Endothelial cell of umbilical vein (primary cell): ENCODE measurements around the gene PALB2. TPM values are rescaled to one million over a fixed set of nuclear protein-coding genes. Genes with fewer than 3 reads are reported as not detected.

Experiments
- BruUV-seq: library from RNA; stranded (reverse); fragments of 400-500 nt; replicated peaks from 2 replicates; lab custom pipeline; 2021; lab: Mats Ljungman, UMichigan
- CTCF ChIA-PET: fragments of 300-600, 350-600 bp; sonication (Branson Sonifier 250); formaldehyde crosslinking; loops from one replicate; lab custom pipeline; 2021; ENCODE audit warnings: antibody characterized with exemption, inconsistent platforms; lab: Charles Lee
- POLR2A ChIA-PET: fragments of 300-600, 350-600 bp; sonication (Branson Sonifier 250); formaldehyde crosslinking; loops from one replicate; lab custom pipeline; 2021; ENCODE audit warnings: antibody characterized with exemption, inconsistent platforms; lab: Charles Lee
- DNase-seq: peaks from one replicate; pipeline ENCODE4 v3.0.0-alpha.2; 2011; ENCODE audit warnings: low read depth, low spot score
- FAIRE-seq: peaks from 2 replicates; lab custom pipeline; 2011; peaks lifted over from hg19 to GRCh38; lab: Jason Lieb, UNC
- H2AFZ ChIP-seq: 2 replicates; pipeline ENCODE4 v1.6.0; 2012; ENCODE audit warnings: low read depth, low read length, control low read depth, inconsistent platforms
- H3K27ac ChIP-seq: 2 replicates; pipeline ENCODE4 v1.5.1; 2011; ENCODE audit warnings: low read depth, mild to moderate bottlenecking, control low read depth, low read length, moderate library complexity; ENCODE audit not compliant: insufficient read depth
- H3K27me3 ChIP-seq, 2 experiments: 2 replicates each; pipeline versions ENCODE4 v1.6.0 to v1.6.1; 2011; ENCODE audit warnings: low read length in 2 of 2, mixed read lengths in 1 of 2; ENCODE audit not compliant: control insufficient read depth in 2 of 2, insufficient read depth in 2 of 2
- H3K36me3 ChIP-seq, 2 experiments: 2 replicates in 1 of 2; 3 replicates in 1 of 2; pipeline ENCODE4 v1.5.1; 2011; ENCODE audit warnings: low read length in 2 of 2, mild to moderate bottlenecking in 1 of 2, moderate library complexity in 1 of 2; ENCODE audit not compliant: control insufficient read depth in 2 of 2, insufficient read depth in 2 of 2; ENCODE audit errors: extremely low read depth in 1 of 2
- H3K4me1 ChIP-seq: 3 replicates; pipeline ENCODE4 v1.5.1; 2011; ENCODE audit warnings: mild to moderate bottlenecking, low read length; ENCODE audit not compliant: control insufficient read depth, insufficient read depth; ENCODE audit errors: extremely low read depth
- H3K4me2 ChIP-seq: 2 replicates; pipeline ENCODE4 v1.6.1; 2011; ENCODE audit warnings: low read length, control low read depth, mixed read lengths; ENCODE audit not compliant: insufficient read depth
- H3K4me3 ChIP-seq, 3 experiments: fragments of 200-600 bp in 1 of 3; sonication (generic), shearing (Covaris generic) in 1 of 3; replicated peaks in 1 of 3; 2 replicates each; pipeline ENCODE4 v1.5.1; 2011 to 2016; ENCODE audit warnings: control low read depth in 3 of 3, low read length in 3 of 3, mild to moderate bottlenecking in 2 of 3, inconsistent platforms in 1 of 3, low read depth in 1 of 3, moderate library complexity in 1 of 3; ENCODE audit not compliant: insufficient read depth in 1 of 3
- H3K79me2 ChIP-seq: 2 replicates; pipeline ENCODE4 v1.6.0; 2012; ENCODE audit warnings: low read length, inconsistent platforms; ENCODE audit not compliant: control insufficient read depth, insufficient read depth
- H3K9ac ChIP-seq: replicated peaks from 2 replicates; pipeline ENCODE3; 2011; ENCODE audit warnings: low read length, control low read depth; ENCODE audit not compliant: insufficient read depth; ENCODE audit errors: extremely low read depth
- H3K9me1 ChIP-seq: replicated peaks from 3 replicates; pipeline ENCODE4 v1.6.0; 2011; ENCODE audit warnings: mild to moderate bottlenecking, low read length; ENCODE audit not compliant: control insufficient read depth, insufficient read depth; ENCODE audit errors: extremely low read depth
- H3K9me3 ChIP-seq: replicated peaks from 2 replicates; pipeline ENCODE4 v1.5.1; 2012; ENCODE audit warnings: low read length, inconsistent platforms; ENCODE audit not compliant: control insufficient read depth, insufficient read depth
- H4K20me1 ChIP-seq: replicated peaks from 2 replicates; pipeline ENCODE3; 2011; ENCODE audit warnings: mild to moderate bottlenecking, low read length; ENCODE audit not compliant: control insufficient read depth, insufficient read depth; ENCODE audit errors: extremely low read depth
- EZH2 ChIP-seq: IDR thresholded peaks from 2 replicates; pipeline ENCODE4 v1.6.1; 2012; ENCODE audit warnings: borderline replicate concordance, low read depth, mild to moderate bottlenecking, moderate library complexity, low read length, inconsistent platforms; ENCODE audit not compliant: severe bottlenecking
- FOS ChIP-seq: IDR thresholded peaks from 2 replicates; pipeline ENCODE4 v1.6.1; 2011; ENCODE audit warnings: mild to moderate bottlenecking, low read length, moderate library complexity, borderline replicate concordance; ENCODE audit not compliant: insufficient read depth
- GATA2 ChIP-seq: IDR thresholded peaks from 2 replicates; pipeline ENCODE4 v1.7.0; 2011; ENCODE audit warnings: low read depth, mild to moderate bottlenecking, moderate library complexity, mixed read lengths, low read length; ENCODE audit not compliant: insufficient read length, insufficient read depth
- JUN ChIP-seq: IDR thresholded peaks from 2 replicates; pipeline ENCODE4 v1.6.1; 2011; ENCODE audit warnings: borderline replicate concordance, low read depth; ENCODE audit not compliant: insufficient read length, insufficient read depth
- MAX ChIP-seq: IDR thresholded peaks from 2 replicates; pipeline ENCODE4 v1.6.1; 2011; ENCODE audit not compliant: insufficient read depth, insufficient read length
- MYC ChIP-seq: IDR thresholded peaks from one replicate; pipeline ENCODE4 v1.6.1; 2011; ENCODE audit warnings: mild to moderate bottlenecking, low read depth, low read length
- POLR2A ChIP-seq: IDR thresholded peaks from 2 replicates; pipeline ENCODE4 v1.6.1; 2012; ENCODE audit warnings: low read depth, mild to moderate bottlenecking, control low read depth, low read length
- POLR2AphosphoS5 ChIP-seq: IDR thresholded peaks from 2 replicates; pipeline ENCODE4 v1.6.1; 2012; ENCODE audit warnings: low read depth, mild to moderate bottlenecking, control low read depth, low read length, moderate library complexity; ENCODE audit not compliant: insufficient read depth
- dilution Hi-C: fragments of 300-500 bp; cut with MboI; formaldehyde crosslinking; loops from one replicate; pipeline ENCODE4 v1.15.0; 2019; ENCODE audit warnings: low sequenced_read_pairs; ENCODE audit not compliant: extremely low pct_ligation_motif_present
- intact Hi-C: fragments of 100-400 bp; cut with micrococcal nuclease; formaldehyde crosslinking; loops from one replicate; pipeline ENCODE4 v1.10.0; 2022
- polyA plus RNA-seq, 4 experiments: library from polyadenylated mRNA; depleted of rRNA in 3 of 4; stranded (reverse) in 3 of 4; unstranded in 1 of 4; fragments of >200 nt; gene quantifications; 2 replicates each; pipeline versions ENCODE4 v1.2.1 to v1.2.3, GENCODE V29; 2011 to 2012; ENCODE audit warnings: missing spikeins in 1 of 4
- total RNA-seq: library from RNA; stranded (reverse); gene quantifications from 2 replicates; pipeline ENCODE4 v1.2.3, GENCODE V29; 2021
- TF ChIP-seq, protein P1 (sequence below), 2 donors: IDR thresholded peaks; 1 replicate in 1 of 2; 2 replicates in 1 of 2; pipeline ENCODE4 v1.5.1; 2011; ENCODE audit warnings: low read length in 2 of 2, mild to moderate bottlenecking in 2 of 2, moderate library complexity in 2 of 2, control low read depth in 1 of 2, inconsistent platforms in 1 of 2, low read depth in 1 of 2; ENCODE audit not compliant: insufficient read depth in 1 of 2; ENCODE audit errors: extremely low read depth in 1 of 2

Gene PALB2
- total and polyA plus RNA-seq, 2 donors (not counting 3 experiments of a cell fraction or from before 2014, with no cell fraction given) = 5.1 to 15.6 TPM

DNA sequence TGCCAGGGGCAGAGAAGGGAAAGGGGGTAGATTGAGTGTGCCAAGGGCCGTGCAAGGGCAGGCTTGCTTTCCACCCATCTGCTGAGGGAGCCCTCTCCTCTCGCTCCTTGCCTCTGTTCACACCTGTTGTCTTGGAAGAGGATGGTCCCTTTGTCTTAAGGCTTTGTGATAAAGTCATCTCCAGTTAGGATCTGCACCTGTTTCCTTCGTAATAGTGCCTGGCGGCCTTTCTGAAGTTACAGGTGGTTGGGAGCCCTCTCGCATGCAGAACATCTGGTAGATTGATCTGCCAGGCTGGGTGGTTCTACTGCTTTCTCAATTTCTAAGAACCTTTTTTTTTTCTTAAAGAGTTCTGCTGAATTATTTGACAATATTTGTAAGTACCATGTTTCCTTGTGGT lies 67.3 kb downstream of the PALB2 start:
- Histone ChIP-seq H3K9ac (no peak overlapping the region), H3K9me3 (no peaks in the 10 kb centered on the region), H3K9me1 (no peaks in the 10 kb centered on the region), H3K36me3 (peaks cover 2 to 33% of the 10 kb centered on the region in 2 experiments), H3K4me2 (no peak overlapping the region), H3K79me2 (no peaks in the 10 kb centered on the region), H3K27ac (no peak overlapping the region), H3K4me3 (no peak overlapping the region), H3K27me3 (no peaks in the 10 kb centered on the region), H3K4me1 (peaks cover 2% of the 10 kb centered on the region), H2AFZ (no peak overlapping the region), H4K20me1 (no peaks in the 10 kb centered on the region)
- TF ChIP-seq, protein P1, sequence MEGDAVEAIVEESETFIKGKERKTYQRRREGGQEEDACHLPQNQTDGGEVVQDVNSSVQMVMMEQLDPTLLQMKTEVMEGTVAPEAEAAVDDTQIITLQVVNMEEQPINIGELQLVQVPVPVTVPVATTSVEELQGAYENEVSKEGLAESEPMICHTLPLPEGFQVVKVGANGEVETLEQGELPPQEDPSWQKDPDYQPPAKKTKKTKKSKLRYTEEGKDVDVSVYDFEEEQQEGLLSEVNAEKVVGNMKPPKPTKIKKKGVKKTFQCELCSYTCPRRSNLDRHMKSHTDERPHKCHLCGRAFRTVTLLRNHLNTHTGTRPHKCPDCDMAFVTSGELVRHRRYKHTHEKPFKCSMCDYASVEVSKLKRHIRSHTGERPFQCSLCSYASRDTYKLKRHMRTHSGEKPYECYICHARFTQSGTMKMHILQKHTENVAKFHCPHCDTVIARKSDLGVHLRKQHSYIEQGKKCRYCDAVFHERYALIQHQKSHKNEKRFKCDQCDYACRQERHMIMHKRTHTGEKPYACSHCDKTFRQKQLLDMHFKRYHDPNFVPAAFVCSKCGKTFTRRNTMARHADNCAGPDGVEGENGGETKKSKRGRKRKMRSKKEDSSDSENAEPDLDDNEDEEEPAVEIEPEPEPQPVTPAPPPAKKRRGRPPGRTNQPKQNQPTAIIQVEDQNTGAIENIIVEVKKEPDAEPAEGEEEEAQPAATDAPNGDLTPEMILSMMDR (IDR thresholded peaks at IDR 0.05; ENCODE audit: extremely low read depth in 1 of 2, insufficient read depth in 1 of 2, low read depth in 1 of 2, low read length in 2 of 2) = no peak
- TF ChIP-seq POLR2A = no peak
- no peak for TF ChIP-seq JUN
- no peak for TF ChIP-seq FOS
- TF ChIP-seq EZH2 = no peak
- dilution Hi-C loops (no loop called here), intact Hi-C loops (no loop called here)
- ChIA-PET POLR2A (no interaction called here), CTCF (interaction anchor here (2.8 kb wide), 1 partner anchor 16 kb away, joined by 7 read pairs; the partner anchor contains the start of genes EARS2 and UBFD1)
- no TSS peak for BruUV-seq
- FAIRE-seq = no peak
- DNase-seq = no peak

DNA sequence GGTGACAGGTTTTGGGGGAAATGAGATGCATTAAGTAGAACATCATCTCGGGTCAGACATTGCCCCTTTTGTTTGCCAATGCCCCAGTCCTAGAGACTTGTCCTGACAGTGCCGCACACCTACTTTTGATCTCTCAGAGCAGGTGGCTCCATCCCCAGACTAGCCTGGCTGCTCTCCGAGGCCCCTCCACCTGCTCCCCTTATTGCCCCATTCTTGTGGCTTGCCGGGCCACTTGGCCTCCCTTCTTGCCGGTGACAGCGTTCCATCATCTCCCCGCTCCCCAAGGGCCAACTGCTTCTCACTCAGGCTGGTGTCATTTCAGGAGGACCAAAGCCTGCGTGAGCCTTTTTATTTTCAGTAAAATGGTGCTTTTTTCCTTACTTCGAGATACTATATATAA lies 68.7 kb downstream of the PALB2 start:
- dilution Hi-C loops = no loop called here
- Histone ChIP-seq H2AFZ (no peak overlapping the region), H3K4me2 (no peak overlapping the region), H3K9me3 (no peaks in the 10 kb centered on the region), H3K9me1 (no peaks in the 10 kb centered on the region), H3K36me3 (peaks cover 2 to 37% of the 10 kb centered on the region in 2 experiments), H3K4me3 (no peak overlapping the region), H3K79me2 (no peaks in the 10 kb centered on the region), H3K27me3 (no peaks in the 10 kb centered on the region), H4K20me1 (no peaks in the 10 kb centered on the region), H3K4me1 (no peaks in the 10 kb centered on the region), H3K27ac (no peak overlapping the region), H3K9ac (no peak overlapping the region)
- ChIA-PET CTCF (no interaction called here), POLR2A (no interaction called here)
- no TSS peak for BruUV-seq
- no peak for FAIRE-seq
- intact Hi-C loops = no loop called here
- DNase-seq = no peak
- TF ChIP-seq FOS = no peak
- no peak for TF ChIP-seq GATA2
- no peak for TF ChIP-seq JUN
- TF ChIP-seq MYC = no peak
- no peak for TF ChIP-seq POLR2A
- TF ChIP-seq MAX = no peak
- no peak for TF ChIP-seq POLR2AphosphoS5
